GM12801 (cell line): ENCODE measurements around the gene ACTN2.

Experiments
- TF ChIP-seq, protein P1 (sequence below): IDR thresholded peaks from one replicate; pipeline ENCODE4 v1.5.1; 2011; ENCODE audit warnings: control low read depth; ENCODE audit not compliant: insufficient read length; ENCODE audit errors: extremely low read depth

The ACTN2 gene

GRCh38 chr1:236685205-236685916 lies 938 bp upstream of the ACTN2 start:
- TF ChIP-seq, protein P1, sequence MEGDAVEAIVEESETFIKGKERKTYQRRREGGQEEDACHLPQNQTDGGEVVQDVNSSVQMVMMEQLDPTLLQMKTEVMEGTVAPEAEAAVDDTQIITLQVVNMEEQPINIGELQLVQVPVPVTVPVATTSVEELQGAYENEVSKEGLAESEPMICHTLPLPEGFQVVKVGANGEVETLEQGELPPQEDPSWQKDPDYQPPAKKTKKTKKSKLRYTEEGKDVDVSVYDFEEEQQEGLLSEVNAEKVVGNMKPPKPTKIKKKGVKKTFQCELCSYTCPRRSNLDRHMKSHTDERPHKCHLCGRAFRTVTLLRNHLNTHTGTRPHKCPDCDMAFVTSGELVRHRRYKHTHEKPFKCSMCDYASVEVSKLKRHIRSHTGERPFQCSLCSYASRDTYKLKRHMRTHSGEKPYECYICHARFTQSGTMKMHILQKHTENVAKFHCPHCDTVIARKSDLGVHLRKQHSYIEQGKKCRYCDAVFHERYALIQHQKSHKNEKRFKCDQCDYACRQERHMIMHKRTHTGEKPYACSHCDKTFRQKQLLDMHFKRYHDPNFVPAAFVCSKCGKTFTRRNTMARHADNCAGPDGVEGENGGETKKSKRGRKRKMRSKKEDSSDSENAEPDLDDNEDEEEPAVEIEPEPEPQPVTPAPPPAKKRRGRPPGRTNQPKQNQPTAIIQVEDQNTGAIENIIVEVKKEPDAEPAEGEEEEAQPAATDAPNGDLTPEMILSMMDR, result no peak

- TF ChIP-seq, protein P1, result no peak
These were observed 489 bp downstream of the ACTN2 start for GRCh38 chr1:236686815-236687160.

- TF ChIP-seq, protein P1, result no peak
These were observed 974 bp downstream of the ACTN2 start for GRCh38 chr1:236687273-236687672.

- TF ChIP-seq, protein P1, result no peak
These were observed 2.4 kb downstream of the ACTN2 start for GRCh38 chr1:236688705-236689104.

GRCh38 chr1:236689713-236690569 lies 3.6 kb downstream of the ACTN2 start:
- TF ChIP-seq, protein P1, result no peak

GRCh38 chr1:236691348-236691747 lies 5.0 kb downstream of the ACTN2 start:
- TF ChIP-seq, protein P1, result no peak

DNA sequence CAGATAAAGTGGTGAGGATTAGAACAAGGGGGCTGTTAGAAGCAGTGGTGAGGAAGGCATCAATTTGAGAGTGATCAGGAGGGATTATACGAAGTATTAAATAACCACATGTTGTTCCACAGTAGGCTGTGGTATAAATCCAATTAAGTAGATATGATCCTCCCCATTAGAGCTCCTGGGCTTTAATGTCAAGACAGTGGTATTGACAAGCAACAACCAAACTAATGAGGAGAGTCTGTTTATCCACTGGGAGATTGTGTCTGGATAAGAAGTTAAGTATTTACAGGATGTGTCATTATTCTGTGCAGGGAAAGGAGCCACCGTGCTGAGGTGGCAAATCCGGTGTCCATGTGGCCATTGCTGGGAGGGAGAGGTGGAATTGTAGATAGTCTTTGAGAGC lies 5.8 kb downstream of the ACTN2 start:
- TF ChIP-seq, protein P1, result no peak
